ENCODE measurements around the gene SLC43A2. TPM values are rescaled to one million over a fixed set of nuclear protein-coding genes. Genes with fewer than 3 reads are reported as not detected.

The SLC43A2 gene
- total RNA-seq, 4 donors from 2014 or later: 3.7 to 98.9 (median 12.3) TPM

DNA sequence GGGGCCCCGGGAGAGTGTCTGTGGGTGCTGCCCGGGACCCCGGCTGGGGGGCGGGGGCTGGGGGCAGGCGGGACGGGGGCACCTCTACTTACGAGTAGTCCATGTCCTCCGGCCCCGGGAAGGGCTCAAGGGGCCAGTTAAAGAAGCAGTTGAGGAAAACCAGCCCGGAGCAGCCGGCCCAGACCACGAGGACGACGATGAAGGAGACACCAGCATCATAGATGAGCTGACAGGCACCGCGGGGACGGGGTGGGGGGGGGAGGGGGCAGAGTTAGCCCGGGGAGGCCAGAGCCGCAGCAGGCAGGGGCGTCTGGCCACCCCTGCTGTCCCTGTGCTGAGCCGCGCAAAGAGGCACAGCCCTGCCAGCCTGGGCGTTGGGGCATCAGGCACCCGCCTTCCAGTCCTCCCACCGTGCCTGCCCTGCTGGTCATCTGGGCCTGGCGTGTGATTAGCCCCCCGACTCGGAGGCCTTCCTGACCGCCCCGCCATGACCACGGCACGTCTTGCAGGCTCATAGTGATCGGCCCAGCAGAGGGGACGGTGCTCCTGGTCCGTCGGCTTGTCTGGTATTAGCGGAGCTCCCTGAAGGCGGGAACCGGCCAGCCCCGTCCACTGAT, 37.1 kb downstream of the SLC43A2 start:
- DNase-seq: no peak
- no peaks in the 10 kb centered on the region for H3K36me3 ChIP-seq
- H3K27ac ChIP-seq: peak overlapping the region in 2 of 4 donors; percentile 4 to 76
- intact Hi-C loops (cut with DNase I; ENCODE audit: low total_unique reads) (no loop called here), in situ Hi-C loops (cut with MboI; ENCODE audit: low pct_ligation_motif_present in 1 of 4, low pct_unique_long_range_greater_than_20kb in 1 of 4, low sequenced_read_pairs in 3 of 4) (no loop called here)
- H3K9me3 ChIP-seq: no peaks in the 10 kb centered on the region
- H3K4me3 ChIP-seq: no peak overlapping the region
- 88% methylated on average over 34 of the region's 40 CpGs; no CpG with 5 or more reads in 1 of the 2 donors for WGBS, 2 donors (ENCODE audit: low coverage in 1 of 2)
- no peaks in the 10 kb centered on the region for H3K27me3 ChIP-seq
- peaks cover 25 to 47% (median 45%) of the 10 kb centered on the region in 4 donors for H3K4me1 ChIP-seq
- TF ChIP-seq, protein P1, sequence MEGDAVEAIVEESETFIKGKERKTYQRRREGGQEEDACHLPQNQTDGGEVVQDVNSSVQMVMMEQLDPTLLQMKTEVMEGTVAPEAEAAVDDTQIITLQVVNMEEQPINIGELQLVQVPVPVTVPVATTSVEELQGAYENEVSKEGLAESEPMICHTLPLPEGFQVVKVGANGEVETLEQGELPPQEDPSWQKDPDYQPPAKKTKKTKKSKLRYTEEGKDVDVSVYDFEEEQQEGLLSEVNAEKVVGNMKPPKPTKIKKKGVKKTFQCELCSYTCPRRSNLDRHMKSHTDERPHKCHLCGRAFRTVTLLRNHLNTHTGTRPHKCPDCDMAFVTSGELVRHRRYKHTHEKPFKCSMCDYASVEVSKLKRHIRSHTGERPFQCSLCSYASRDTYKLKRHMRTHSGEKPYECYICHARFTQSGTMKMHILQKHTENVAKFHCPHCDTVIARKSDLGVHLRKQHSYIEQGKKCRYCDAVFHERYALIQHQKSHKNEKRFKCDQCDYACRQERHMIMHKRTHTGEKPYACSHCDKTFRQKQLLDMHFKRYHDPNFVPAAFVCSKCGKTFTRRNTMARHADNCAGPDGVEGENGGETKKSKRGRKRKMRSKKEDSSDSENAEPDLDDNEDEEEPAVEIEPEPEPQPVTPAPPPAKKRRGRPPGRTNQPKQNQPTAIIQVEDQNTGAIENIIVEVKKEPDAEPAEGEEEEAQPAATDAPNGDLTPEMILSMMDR (IDR thresholded peaks at IDR 0.05): no peak
- no peak for TF ChIP-seq EP300 (IDR thresholded peaks at IDR 0.05; ENCODE audit: low read depth)
- no peak for TF ChIP-seq POLR2A (IDR thresholded peaks at IDR 0.05)
- TF ChIP-seq POLR2AphosphoS5 (IDR thresholded peaks at IDR 0.05): no peak

DNA sequence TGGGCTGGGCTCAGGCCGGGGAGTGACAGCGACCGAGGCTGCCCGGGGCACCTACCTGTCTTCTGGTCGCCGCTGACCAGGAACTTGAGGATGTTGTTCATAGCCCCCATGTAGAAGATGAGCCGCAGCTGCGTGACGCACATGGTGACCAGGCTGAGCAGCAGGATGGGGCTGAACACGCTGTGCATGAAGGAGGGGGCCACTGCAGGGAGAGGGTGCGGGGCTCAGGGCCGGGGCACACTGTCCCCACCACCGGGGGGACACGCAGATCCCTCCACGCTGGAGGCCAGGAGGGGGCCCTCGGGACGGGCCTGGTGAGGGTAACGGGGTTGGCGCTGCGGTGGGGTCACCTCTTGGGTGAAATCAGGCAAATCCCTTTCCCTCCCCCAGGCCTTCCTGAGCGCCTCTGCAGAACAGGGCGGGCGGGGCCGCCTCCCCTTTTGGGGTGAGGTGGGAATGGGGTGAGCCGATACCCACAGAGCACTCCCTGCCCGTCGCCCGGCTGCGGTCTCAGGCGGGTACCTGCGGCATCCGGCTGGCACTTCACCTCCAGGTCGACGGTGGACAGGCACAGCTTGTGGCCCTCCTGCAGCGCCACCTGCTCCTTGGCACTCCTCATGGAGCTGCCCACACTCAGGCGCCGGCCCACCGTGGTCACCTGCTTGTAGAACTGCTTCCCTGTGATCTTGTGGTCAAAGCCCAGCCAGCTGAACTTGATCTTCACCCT, 37.7 kb downstream of the SLC43A2 start:
- no peak for DNase-seq
- Histone ChIP-seq H3K9me3 (no peaks in the 10 kb centered on the region), H3K27ac (peak overlapping the region; percentile 62 to 76 (median 74)), H3K4me1 (peaks cover 25 to 47% (median 45%) of the 10 kb centered on the region in 4 donors), H3K36me3 (no peaks in the 10 kb centered on the region), H3K4me3 (no peak overlapping the region), H3K27me3 (no peaks in the 10 kb centered on the region)
- WGBS, 2 donors (ENCODE audit: low coverage in 1 of 2): 89 to 100% methylated on average over 1 to 38 of the region's 38 CpGs
- in situ Hi-C loops (cut with MboI; ENCODE audit: low pct_ligation_motif_present in 1 of 4, low pct_unique_long_range_greater_than_20kb in 1 of 4, low sequenced_read_pairs in 3 of 4): no loop called here
- TF ChIP-seq, protein P1 (IDR thresholded peaks at IDR 0.05): no peak
- TF ChIP-seq POLR2AphosphoS5 (IDR thresholded peaks at IDR 0.05): no peak
- TF ChIP-seq POLR2A (IDR thresholded peaks at IDR 0.05): no peak
- intact Hi-C loops (cut with DNase I; ENCODE audit: low total_unique reads): no loop called here

DNA sequence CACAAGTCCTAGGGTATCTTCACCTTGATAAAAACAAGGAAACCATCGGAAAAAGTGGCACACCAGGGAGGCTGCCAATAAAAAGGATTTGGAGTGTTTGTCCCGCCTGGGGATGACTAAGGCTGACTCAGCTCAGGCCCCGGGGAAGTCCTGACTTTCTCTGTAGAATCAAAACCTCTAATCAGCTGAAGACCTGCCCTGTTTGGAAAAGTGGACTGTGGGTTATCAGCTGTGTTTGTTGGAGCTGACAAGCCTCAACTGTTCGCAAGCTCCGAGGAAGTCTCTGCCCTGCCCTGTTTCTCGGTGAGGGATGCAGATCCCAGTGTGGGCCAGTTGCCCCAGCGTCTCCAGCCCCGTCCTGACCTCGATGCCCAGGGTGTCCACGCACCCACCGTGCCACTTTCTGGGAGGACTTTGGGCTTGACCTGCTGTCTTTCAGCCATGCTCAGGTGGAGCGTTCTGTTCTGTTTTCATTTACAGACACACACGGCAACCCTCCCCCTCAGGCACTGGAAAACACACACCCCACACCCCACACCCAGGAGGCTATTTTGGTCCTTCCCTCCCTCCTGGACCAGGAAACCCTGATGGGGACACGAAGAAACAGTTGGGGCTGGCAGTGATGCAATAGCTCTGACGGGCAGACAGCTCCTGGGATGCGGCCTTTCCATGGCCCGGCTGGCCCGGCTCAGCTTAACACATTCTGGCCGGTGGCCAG, 38.4 kb downstream of the SLC43A2 start:
- Histone ChIP-seq H3K4me3 (no peak overlapping the region), H3K9me3 (no peaks in the 10 kb centered on the region), H3K4me1 (peaks cover 25 to 47% (median 45%) of the 10 kb centered on the region in 4 donors), H3K27ac (peak overlapping the region; percentile 62 to 76 (median 74)), H3K27me3 (no peaks in the 10 kb centered on the region), H3K36me3 (no peaks in the 10 kb centered on the region)
- TF ChIP-seq, protein P1 (IDR thresholded peaks at IDR 0.05): no peak
- TF ChIP-seq POLR2AphosphoS5 (IDR thresholded peaks at IDR 0.05): peak in 2 of 3 donors; percentile 35 to 55
- 6 to 48% methylated on average over 4 to 19 of the region's 19 CpGs for WGBS, 2 donors (ENCODE audit: low coverage in 1 of 2)
- intact Hi-C loops (cut with DNase I; ENCODE audit: low total_unique reads) (no loop called here), in situ Hi-C loops (cut with MboI; ENCODE audit: low pct_ligation_motif_present in 1 of 4, low pct_unique_long_range_greater_than_20kb in 1 of 4, low sequenced_read_pairs in 3 of 4) (no loop called here)
- peak; percentile 71 for DNase-seq

All from transverse colon (tissue), 4 donors.